GM19023 (cell line): ENCODE data around the gene ZNF804A.

ENCODE experiments used
- ATAC-seq: cut with Tn5 transposase; IDR thresholded peaks from one replicate; pipeline ENCODE4 v1.9.1; 2021; ENCODE audit warnings: mild to moderate bottlenecking, moderate library complexity; ENCODE audit not compliant: unreplicated experiment

Gene ZNF804A

DNA sequence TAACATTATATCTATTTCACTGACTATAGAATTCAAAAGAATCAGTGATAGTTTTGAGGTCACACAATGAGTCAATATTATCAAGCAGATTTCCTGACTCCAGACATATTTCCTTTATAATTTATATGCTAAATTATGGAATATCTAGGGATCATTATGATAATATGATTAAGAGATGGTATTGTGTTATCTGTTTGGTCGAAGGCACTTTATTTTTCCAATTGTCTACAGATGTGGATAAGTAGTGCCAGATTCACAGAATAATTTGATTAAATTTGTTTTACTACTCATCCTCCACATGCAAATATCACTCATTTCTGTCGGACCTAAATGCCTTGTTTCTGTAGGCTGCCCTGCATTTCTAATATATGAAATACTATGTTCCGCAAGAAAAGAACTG, 4.4 kb downstream of the ZNF804A start:
- ATAC-seq, result no peak

GRCh38 chr2:184610891-184611290, 12.6 kb downstream of the ZNF804A start:
- ATAC-seq, result no peak

DNA sequence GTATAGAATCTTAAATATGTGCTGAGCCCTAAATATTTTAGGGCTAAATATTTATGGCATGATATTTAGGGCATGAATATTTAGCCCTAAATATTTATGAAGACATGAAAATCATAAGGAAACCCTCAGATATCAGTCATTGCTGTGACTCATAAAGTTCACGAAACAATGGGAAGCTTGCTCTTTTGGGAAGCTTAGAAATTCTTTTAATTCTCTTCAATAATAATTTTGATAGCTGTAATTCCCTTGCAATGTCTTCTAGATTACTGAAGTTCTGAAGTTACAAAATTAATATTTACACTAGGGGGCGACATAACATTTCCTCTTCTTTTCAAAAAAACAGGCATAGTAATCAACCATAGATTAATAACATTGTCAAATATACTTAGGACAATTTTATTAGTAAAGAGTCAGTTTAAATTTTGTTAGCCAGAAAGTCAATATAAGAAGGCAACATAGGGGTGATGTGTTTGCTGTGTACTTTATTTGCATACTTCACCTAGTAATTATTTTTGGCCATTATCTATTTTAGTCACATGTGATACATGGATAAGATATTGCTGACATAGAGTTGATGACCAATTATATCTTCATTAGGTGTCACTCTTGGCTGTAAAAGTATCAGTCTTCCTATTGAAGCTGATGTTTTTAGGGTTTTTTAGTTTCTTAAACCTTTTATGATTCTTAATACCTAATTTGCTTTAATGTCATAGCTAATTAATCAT, 13.2 kb downstream of the ZNF804A start:
- no peak for ATAC-seq

DNA sequence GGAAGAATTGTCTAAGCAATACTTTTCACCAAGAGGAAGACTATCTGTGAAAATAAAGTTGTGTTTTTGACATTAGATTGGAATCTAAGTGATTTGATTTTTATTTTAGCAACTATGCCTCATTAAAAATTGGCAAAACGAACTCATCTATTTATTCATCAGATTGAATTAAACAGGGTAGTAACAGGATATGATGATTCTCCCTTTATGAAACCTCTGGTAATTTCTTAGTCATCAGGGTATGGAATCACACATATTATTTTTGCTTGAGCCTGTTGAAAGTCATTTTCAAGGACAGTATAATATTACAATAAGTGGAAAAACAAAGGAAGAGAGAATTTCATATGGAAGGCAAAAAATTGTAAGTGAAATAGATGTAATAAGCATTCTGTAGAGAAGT, 22.0 kb downstream of the ZNF804A start:
- ATAC-seq, result no peak

GRCh38 chr2:184624311-184624710, 26.0 kb downstream of the ZNF804A start:
- ATAC-seq, result no peak

DNA sequence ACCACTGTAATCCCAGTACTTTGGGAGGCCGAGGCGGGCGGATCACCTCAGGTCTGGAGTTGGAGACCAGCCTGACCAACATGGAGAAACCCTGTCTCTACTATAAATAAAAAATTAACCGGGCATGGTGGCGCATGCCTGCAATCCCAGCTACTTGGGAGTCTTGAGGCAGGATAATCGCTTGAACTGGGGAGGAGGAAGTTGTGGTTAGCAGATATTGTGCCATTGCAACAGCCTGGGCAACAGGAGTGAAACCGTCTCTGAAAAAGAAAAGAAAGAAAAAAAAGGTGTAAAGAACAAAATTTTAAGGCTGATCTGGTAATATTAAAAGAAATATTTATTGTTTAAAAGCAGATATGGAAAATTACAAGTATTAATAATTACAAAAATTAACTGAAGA, 29.7 kb downstream of the ZNF804A start:
- ATAC-seq, result no peak

DNA sequence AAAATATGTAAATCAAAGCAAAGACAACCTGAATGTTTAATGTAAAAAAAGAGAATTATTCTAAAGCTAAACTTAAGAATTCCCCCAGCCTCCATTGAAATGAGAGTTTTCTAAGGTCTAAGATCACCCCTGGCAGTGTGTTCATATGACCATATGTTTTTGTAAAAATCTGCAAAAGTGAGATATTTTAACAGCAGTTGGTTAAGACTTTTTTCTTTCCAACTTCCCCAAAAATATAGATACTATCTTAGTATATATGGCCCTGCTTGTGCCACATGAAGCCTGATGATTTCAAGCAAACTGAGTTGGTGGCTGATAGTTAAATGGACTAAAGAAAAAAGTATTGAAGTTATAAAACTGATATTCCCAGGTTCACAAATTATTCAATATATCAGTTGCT, 35.4 kb downstream of the ZNF804A start:
- no peak for ATAC-seq

DNA sequence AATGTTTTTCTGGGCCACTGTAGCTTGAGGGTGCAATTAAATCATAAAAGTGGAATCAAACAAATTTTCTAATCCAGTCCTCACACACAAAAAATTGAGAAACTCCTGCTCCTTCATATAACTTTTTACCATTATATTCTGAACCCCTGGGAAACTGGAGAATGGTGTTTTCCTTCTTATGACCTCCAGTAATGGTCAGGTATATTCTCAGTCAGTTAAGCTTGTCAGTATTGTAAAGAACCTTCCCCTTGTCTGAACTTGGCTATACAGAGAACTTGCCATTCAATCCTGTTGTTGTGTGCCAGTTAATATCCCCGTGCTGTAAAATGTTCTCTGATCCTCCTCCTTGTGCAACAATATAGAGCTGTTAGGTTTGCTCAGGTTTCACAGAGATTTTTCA, 39.5 kb downstream of the ZNF804A start:
- no peak for ATAC-seq

DNA sequence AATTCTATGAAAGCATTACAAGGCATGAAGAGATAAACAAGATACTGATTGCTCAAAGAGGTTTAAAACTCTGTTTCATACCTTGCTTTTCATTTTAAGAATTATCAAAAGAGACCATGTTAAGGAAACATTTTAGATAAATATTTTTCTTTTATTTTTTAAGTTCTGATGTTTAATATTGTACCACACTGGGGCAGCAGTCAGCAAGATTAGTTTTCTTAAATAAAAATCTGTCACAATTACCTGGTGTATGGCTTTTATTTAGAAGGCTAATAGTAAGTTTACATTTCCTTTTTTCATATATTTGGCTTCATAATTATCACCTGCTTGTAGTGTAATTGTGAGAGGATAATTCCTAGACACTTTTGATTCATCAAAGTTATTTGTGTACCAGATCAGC, 46.4 kb downstream of the ZNF804A start:
- ATAC-seq, result no peak

DNA sequence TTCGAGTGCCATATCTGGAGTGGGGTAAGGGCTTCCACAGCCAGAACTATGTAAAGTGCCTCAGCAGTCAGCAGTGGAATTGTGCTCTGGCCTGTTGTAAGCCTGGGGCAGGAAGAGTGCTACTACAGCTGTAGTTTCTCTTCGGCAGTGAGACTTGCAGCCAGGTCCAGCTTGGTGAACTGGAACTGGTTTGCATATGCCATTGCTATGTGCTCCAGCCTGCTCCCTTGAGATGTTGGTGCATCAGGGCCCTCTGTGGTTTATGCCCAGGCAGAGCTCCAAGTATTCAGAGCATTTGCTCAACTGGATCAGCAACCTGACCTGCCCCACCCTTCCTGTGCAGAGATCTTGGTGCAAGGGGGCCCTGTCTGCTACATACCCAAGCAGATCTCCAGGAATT, 47.8 kb downstream of the ZNF804A start:
- peak; percentile 83 for ATAC-seq

GRCh38 chr2:184646593-184646992, 48.3 kb downstream of the ZNF804A start:
- no peak for ATAC-seq

DNA sequence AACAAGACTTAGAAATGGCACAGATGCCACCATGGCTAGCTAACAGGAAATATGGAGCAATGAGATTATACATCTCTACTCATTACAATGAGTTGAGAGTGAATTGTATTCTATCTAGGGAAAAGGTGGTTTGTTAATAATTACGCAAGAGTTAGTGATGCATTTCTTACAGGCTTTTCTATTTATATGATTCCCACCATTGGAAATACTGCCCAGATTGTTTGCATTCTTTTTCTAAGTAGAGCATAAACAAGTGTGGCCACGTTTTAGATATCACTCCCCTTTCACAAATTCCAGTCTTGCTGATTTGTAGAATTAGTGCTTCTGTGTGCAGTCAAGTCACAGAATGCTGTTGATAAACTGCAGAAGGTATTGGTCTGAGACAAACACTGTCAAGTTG, 56.6 kb downstream of the ZNF804A start:
- no peak for ATAC-seq

DNA sequence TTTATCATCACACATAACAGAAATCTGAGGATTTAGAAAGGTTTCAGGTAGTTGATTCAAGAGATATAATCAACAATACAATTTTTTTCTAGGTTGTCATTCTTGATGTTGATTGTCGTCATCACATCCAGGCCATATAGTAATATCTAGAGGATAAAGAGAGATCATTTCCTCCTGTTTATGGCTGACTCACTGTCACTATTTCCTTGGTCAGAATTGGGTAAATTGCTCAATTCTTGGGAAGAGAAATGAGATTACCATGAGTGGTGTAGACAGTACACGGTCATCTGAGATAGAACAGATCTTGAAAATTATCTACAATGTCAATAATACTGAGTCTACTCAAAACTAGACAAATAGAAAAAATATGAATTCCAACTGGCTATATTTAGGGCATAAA, 78.8 kb downstream of the ZNF804A start:
- no peak for ATAC-seq

DNA sequence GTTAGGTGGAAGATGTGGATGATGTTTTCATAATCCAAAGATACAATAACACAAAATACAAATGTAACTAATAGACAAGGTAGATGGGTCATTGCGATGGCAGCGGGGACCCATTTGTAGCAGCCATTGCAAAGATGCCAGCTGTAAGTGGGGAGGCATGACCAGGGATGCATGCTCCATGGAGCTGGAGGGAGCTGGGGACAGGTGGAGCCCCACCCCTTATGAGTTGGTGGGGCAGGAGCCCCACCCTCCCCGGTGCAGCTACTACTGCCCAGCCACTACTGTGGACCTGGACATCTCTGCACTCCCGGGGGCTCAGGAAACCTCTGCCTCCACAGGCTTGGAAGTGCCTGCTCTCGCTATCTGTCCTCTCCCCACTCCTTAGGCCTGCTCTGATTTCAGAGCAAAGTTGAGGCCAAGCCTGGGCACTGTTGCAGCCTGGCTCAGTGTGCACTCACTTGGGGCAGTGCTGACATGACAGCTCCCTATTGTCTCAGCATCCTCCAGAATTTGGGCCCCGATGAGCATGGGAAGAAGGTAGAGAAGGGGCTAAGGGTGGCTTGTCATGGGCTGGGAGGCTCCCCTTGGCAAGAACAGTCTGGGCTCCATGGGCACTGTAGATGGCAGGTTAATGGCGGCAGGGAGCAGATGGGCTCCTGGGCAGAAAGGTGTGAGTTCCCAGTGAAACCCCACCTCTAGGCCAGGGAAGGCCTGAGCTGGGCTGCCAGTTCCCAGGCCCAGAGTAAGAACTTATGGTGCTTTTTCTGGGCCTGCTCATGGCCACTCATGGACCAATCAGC, 81.1 kb downstream of the ZNF804A start:
- ATAC-seq, result no peak

DNA sequence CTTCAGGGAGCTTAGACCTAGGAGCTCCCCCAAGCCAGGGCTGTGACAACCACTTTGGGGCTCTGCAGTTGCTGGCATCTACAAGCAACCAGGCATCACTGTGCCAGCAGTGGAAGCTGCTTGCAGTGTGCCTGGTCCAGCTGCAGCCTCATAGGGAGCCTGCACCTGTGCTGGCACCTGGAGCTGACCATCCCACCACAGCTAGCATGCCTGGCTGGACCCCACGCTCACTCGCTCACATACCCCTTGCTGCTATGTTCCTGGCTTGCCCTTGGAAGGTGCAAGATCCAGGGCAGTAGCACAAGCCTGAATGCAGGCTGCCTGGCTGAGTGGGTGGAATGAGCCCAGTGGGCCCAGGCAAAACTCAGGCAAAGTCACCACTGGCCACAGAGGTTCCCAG, 82.5 kb downstream of the ZNF804A start:
- ATAC-seq, result no peak

DNA sequence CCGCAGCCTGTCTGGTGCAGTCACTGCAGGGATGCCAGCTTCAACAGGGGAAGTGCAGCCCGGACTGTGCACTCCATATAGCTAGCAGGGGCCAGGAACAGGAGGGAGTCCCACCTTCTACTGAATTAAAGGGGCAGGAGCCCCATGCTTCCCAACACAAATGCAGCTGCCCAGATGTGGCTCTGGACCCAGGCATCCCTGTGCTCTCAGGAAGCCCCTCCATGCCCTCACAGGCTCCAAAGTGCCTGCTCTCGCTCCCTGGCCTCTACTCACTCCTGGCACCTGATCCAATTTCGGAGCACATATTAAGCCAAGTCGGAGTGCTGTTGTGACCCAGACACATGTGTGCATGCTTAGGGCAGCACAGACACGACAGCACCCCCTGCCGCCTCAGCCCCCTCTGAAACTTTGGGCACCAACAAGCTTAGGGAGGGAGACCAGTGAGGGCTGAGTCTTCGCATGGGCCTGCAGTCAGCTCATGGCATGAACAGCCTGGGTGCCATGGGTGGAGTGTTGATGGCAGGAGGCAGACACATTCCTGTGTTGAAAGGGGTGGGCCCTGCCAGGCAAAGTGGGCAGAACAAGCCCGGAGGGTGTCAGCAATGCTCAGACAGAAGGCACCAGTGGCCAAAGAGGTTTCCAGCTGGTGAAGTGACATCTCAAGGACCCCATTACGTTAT, 83.5 kb downstream of the ZNF804A start:
- ATAC-seq, result no peak

- no peak for ATAC-seq
These were observed 85.6 kb downstream of the ZNF804A start for GRCh38 chr2:184683911-184684310.

DNA sequence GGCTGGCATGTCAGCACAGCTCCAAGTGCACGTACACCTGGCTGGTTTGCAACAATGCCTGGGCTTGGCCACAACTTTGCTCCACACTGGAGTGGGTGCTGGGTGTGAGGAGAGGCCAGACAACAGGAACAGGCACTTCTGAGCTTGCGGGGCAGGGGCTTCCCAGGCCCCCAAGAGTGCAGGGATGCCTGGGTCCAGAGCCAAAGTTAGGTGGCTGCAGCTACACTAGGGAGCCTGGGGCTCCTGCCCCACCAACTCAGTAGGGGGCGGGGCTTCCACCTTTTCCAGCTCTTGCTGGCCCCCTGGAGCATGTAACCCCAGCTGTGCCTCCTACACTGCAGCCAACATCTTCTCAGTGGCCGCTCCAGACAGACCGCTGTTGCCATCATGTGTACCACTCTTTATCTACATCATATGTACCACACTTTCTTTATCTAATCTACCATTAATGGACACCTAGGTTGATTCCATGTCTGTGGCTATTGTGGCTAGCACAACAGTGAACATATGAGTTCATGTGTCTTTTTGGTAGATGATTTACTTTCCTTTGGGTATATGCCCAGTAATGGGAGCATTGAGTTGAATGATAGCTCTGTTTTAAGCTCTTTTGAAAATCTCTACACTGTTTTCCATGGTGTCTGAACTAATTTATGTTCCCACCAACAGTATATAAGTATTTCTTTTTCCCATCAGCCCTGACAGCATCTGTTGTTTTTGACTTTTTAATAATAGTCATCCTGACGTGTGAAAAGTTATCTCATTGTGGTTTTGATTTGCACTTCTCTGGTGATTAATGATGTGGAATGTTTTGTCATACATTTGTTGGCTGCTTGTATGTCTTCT, 87.9 kb downstream of the ZNF804A start:
- ATAC-seq, result no peak

- no peak for ATAC-seq
These were observed 91.3 kb downstream of the ZNF804A start for GRCh38 chr2:184689638-184690037.

DNA sequence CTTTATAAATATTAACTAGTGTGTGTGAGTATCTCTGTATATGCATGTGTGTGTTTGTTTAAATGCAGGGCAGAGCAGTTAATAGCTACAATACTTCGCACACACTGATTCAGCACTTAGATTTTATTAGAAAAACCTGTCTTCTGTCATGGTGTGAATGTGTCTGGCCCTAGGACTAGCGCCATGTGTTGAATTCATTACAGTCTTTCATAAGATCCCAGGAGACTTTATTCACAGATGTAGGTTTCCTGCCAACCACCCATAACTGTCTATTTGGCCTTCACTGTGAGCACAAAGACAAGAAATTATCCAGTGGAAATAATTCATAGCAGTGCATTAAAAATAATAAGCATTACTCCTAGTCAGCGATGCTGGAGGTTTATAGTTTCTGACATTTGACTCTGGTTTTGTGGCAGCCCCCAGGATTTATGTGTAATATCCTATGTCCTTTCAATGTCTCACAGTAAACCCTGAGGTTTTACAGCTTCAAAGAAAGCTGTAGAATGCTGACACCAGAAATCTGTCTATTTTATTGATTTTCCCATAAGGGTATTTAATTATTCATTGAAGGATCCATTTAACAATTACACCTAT, 93.9 kb downstream of the ZNF804A start:
- no peak for ATAC-seq

DNA sequence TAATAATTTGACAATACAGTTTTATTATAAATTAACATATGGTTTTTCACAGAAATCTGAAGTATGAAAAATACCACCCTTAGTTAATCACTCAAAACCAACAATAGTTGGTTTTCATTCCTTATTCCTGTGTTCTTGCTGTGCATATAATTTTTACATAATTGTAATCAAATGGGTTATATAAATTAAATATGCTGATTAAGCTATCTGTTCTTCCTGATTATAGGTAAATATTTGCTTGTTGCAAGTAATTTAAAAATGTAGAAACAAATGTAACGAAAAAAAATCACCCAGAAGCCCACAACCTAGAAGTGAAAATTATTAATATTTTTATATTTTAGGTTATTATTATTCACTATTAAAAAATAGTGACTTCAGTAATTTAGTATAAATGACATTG, 98.3 kb downstream of the ZNF804A start:
- ATAC-seq, result no peak
